Esophagus muscularis mucosa (tissue), 4 donors: Measurements from ENCODE around the gene ADAMTS18. TPM values are rescaled to one million over a fixed set of nuclear protein-coding genes. Genes with fewer than 3 reads are reported as not detected.

Source experiments
- DNase-seq: peaks from one replicate; pipeline ENCODE4 v3.0.0-alpha.2; 2017; ENCODE audit errors: extremely low spot score
- H3K27ac ChIP-seq, 4 donors: fragments of 200-600 bp; sonication (generic); replicated peaks in 1 of 4; 1 replicate in 3 of 4; 2 replicates in 1 of 4; pipeline ENCODE4 v1.5.1; 2016 to 2019; ENCODE audit warnings: mild to moderate bottlenecking in 1 of 4
- H3K27me3 ChIP-seq, 4 donors: fragments of 200-600 bp; sonication (generic); one replicate each; pipeline versions ENCODE4 v1.5.1 to v1.6.0; 2016 to 2019
- H3K36me3 ChIP-seq, 4 donors: fragments of 200-600 bp; sonication (generic); one replicate each; pipeline ENCODE4 v1.5.1; 2016 to 2019
- H3K4me1 ChIP-seq, 4 donors: fragments of 200-600 bp; sonication (generic); one replicate each; pipeline ENCODE4 v1.5.1; 2016 to 2019
- H3K4me3 ChIP-seq, 4 donors: fragments of 200-600 bp; sonication (generic); 1 replicate in 2 of 4; 2 replicates in 2 of 4; pipeline ENCODE4 v1.5.1; 2016 to 2019; ENCODE audit warnings: mild to moderate bottlenecking in 4 of 4, moderate library complexity in 1 of 4
- H3K9me3 ChIP-seq, 4 donors: fragments of 200-600 bp; sonication (generic); 1 replicate in 3 of 4; 2 replicates in 1 of 4; pipeline ENCODE4 v1.5.1; 2016 to 2019
- EP300 ChIP-seq: sonication (generic); formaldehyde crosslinking; IDR thresholded peaks from one replicate; pipeline ENCODE4 v1.6.1; 2017; ENCODE audit warnings: antibody characterized with exemption
- POLR2A ChIP-seq: fragments of 450-650 bp; IDR thresholded peaks from one replicate; pipeline ENCODE4 v1.6.1; 2017; ENCODE audit warnings: antibody characterized with exemption, moderate library complexity, mild to moderate bottlenecking, low read depth
- POLR2AphosphoS5 ChIP-seq, 2 donors: sonication (generic); formaldehyde crosslinking; IDR thresholded peaks; one replicate each; pipeline ENCODE4 v1.6.1; 2017; ENCODE audit warnings: antibody characterized with exemption in 2 of 2
- WGBS: methylation state at CpG from one replicate; pipeline ENCODE4 v1.1.5; 2018; 5-methylcytosine and 5-hydroxymethylcytosine counted together
- intact Hi-C: fragments of 100-400 bp; cut with DNase I; formaldehyde crosslinking; loops from one replicate; pipeline ENCODE4 v1.15.1; 2023
- total RNA-seq, 4 donors: library from RNA; depleted of rRNA; stranded (reverse); fragments of >200 nt; gene quantifications; one replicate each; pipeline versions ENCODE4 v1.1.0 to v1.2.1, GENCODE V29; 2016
- TF ChIP-seq, protein P1 (sequence below), 3 experiments: fragments of 200-600 bp in 2 of 3; fragments of 450-650 bp in 1 of 3; sonication (generic) in 2 of 3; IDR thresholded peaks; one replicate each; pipeline ENCODE4 v1.5.1; 2017 to 2019; ENCODE audit warnings: antibody characterized with exemption in 3 of 3, mild to moderate bottlenecking in 2 of 3, moderate library complexity in 1 of 3

Gene ADAMTS18
- total RNA-seq, 4 donors from 2014 or later: 0.45 TPM; not detected in 3

DNA sequence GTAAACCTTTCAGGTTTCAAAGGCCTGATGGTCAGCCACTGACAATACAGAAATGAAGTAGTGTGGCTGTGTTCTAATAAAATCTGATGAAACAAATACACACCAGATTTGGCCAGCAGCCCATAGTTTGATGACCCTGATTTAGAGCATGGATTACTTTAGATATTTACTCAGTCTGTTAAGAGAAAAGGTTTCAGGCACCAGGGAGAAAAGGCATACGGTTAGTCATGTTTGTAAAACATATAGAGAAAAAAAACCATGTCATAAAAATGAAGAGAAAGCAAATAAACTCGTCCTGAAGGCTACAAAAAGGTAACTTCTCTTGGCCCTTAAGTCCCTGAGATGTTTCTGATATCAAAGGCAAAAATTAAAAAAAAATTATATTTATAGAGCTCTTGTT is 112.1 kb downstream of the ADAMTS18 start:
- Histone ChIP-seq H3K36me3 (no peaks in the 10 kb centered on the region), H3K27ac (no peak overlapping the region), H3K27me3 (peaks cover 0 to 8% (median 0%) of the 10 kb centered on the region in 4 donors), H3K9me3 (no peaks in the 10 kb centered on the region), H3K4me1 (no peaks in the 10 kb centered on the region), H3K4me3 (no peak overlapping the region)
- TF ChIP-seq POLR2AphosphoS5 (IDR thresholded peaks at IDR 0.05) (no peak), POLR2A (no peak), EP300 (no peak)
- TF ChIP-seq, protein P1, sequence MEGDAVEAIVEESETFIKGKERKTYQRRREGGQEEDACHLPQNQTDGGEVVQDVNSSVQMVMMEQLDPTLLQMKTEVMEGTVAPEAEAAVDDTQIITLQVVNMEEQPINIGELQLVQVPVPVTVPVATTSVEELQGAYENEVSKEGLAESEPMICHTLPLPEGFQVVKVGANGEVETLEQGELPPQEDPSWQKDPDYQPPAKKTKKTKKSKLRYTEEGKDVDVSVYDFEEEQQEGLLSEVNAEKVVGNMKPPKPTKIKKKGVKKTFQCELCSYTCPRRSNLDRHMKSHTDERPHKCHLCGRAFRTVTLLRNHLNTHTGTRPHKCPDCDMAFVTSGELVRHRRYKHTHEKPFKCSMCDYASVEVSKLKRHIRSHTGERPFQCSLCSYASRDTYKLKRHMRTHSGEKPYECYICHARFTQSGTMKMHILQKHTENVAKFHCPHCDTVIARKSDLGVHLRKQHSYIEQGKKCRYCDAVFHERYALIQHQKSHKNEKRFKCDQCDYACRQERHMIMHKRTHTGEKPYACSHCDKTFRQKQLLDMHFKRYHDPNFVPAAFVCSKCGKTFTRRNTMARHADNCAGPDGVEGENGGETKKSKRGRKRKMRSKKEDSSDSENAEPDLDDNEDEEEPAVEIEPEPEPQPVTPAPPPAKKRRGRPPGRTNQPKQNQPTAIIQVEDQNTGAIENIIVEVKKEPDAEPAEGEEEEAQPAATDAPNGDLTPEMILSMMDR (IDR thresholded peaks at IDR 0.05): no peak
- DNase-seq: no peak
- 57% methylated on average over 2 of the region's 2 CpGs for WGBS
- intact Hi-C loops: no loop called here

DNA sequence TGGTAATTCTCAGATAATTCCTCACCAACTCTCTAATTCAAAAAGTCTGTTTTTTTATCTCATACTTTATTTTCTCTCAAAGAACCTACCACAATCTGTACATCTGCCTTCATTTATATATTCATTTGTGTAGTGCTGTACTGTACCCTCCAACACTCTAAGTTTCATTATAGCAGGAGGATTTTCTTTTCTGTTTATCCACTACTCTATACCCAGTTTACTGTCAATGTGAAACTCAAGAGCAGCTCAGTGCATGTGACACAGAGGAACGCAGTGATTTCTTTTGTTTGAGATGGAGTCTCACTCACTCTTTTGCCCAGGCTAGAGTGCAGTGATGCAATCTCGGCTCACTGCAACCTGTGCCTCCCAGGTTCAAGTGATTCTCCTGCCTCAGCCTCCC is 117.8 kb downstream of the ADAMTS18 start:
- Histone ChIP-seq H3K27me3 (peaks cover 0 to 8% (median 0%) of the 10 kb centered on the region in 4 donors), H3K36me3 (no peaks in the 10 kb centered on the region), H3K4me1 (no peaks in the 10 kb centered on the region), H3K27ac (no peak overlapping the region), H3K4me3 (no peak overlapping the region), H3K9me3 (no peaks in the 10 kb centered on the region)
- TF ChIP-seq POLR2AphosphoS5 (IDR thresholded peaks at IDR 0.05) (no peak), EP300 (no peak), POLR2A (no peak)
- TF ChIP-seq, protein P1 (IDR thresholded peaks at IDR 0.05): no peak
- no peak for DNase-seq
- 87% methylated on average over 2 of the region's 2 CpGs for WGBS
- intact Hi-C loops: no loop called here

DNA sequence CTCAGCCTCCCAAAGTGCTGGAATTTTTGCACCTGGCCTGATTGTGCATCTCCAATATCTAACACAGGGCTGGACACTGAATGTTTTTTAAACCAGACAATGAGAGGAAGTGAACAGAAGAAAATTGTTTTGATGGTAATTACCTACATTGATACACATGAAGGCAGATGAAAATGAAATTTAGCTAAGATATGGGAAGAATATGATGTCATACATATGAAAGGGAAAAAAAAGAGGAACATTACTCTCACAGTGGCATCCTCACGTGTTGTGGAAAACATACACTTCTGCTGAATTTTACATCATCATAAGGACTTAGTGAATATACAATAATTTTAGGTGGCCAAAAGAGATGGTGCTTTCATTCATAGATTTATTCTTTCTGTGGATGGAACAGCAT is 124.0 kb downstream of the ADAMTS18 start:
- Histone ChIP-seq H3K36me3 (no peaks in the 10 kb centered on the region), H3K4me3 (no peak overlapping the region), H3K9me3 (no peaks in the 10 kb centered on the region), H3K27me3 (peaks cover 0 to 4% (median 0%) of the 10 kb centered on the region in 4 donors), H3K27ac (no peak overlapping the region), H3K4me1 (no peaks in the 10 kb centered on the region)
- intact Hi-C loops: no loop called here
- TF ChIP-seq, protein P1 (IDR thresholded peaks at IDR 0.05): no peak
- no peak for TF ChIP-seq POLR2A
- TF ChIP-seq POLR2AphosphoS5 (IDR thresholded peaks at IDR 0.05): no peak
- TF ChIP-seq EP300: no peak
- no peak for DNase-seq
- WGBS: 62% methylated on average over 1 of the region's 1 CpG

DNA sequence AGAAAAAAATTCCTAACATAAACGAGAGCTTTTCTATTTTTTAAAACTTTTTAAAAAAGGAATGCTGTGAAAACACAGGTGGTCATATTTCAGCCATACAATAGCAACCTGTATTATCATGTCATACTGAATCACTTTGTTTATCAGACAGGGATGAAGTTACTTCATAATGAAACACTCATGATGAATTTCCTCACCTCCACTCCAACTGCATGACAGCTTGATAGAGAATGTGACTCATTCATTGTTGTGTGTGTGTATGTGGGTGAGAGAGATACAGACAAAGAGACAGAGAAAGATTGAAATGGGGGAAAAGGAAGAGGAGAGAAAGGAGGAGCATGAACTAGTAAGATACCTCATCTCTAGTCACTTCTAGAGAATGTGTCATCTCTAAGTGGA is 126.7 kb downstream of the ADAMTS18 start:
- intact Hi-C loops: no loop called here
- no peak for DNase-seq
- no peak overlapping the region for H3K4me3 ChIP-seq
- H3K4me1 ChIP-seq: no peaks in the 10 kb centered on the region
- no peaks in the 10 kb centered on the region for H3K9me3 ChIP-seq
- H3K36me3 ChIP-seq: no peaks in the 10 kb centered on the region
- peaks cover 0 to 4% (median 0%) of the 10 kb centered on the region in 4 donors for H3K27me3 ChIP-seq
- H3K27ac ChIP-seq: no peak overlapping the region
- WGBS: 21% methylated on average over 1 of the region's 1 CpG
- TF ChIP-seq POLR2AphosphoS5 (IDR thresholded peaks at IDR 0.05): no peak
- TF ChIP-seq POLR2A: no peak
- no peak for TF ChIP-seq EP300
- TF ChIP-seq, protein P1 (IDR thresholded peaks at IDR 0.05): no peak
